D341Med (cell line): ENCODE results near the gene PXMP2.
A peak's percentile ranks its signal among the peaks of the same experiment; 100 is the strongest.
"Not testable (repeated sequence)": the region's sequence is repeated elsewhere in the genome, so short reads cannot be mapped to it uniquely, and the experiment has no call there.

Experiments
- DNase-seq: peaks from one replicate; pipeline ENCODE4 v3.0.0; 2012; ENCODE audit warnings: low spot score

The PXMP2 gene

GRCh38 chr12:132753670-132754069 lies 66.3 kb downstream of the PXMP2 start:
- DNase-seq: not testable (repeated sequence)

GRCh38 chr12:132754160-132754932 lies 67.0 kb downstream of the PXMP2 start:
- DNase-seq: peak; percentile 67
